Stomach smooth muscle (tissue), 2 donors: ENCODE measurements around the gene P2RX6.
"Not testable (repeated sequence)": the region's sequence is repeated elsewhere in the genome, so short reads cannot be mapped to it uniquely, and the experiment has no call there.

ENCODE experiments used
- H3K27ac ChIP-seq: one replicate; pipeline ENCODE4 v1.7.0; 2013; ENCODE audit warnings: mild to moderate bottlenecking, low read length, inconsistent platforms
- H3K27me3 ChIP-seq, 2 donors: one replicate each; pipeline ENCODE4 v1.7.0; 2013; ENCODE audit warnings: low read length in 2 of 2; ENCODE audit not compliant: insufficient read depth in 2 of 2, control insufficient read depth in 1 of 2
- H3K36me3 ChIP-seq, 2 donors: one replicate each; pipeline ENCODE4 v1.7.0; 2013; ENCODE audit warnings: low read length in 2 of 2; ENCODE audit not compliant: control insufficient read depth in 2 of 2, insufficient read depth in 2 of 2
- H3K4me1 ChIP-seq: one replicate; pipeline ENCODE4 v1.7.0; 2013; ENCODE audit warnings: low read length; ENCODE audit not compliant: control insufficient read depth, insufficient read depth
- H3K4me3 ChIP-seq, 2 donors: one replicate each; pipeline ENCODE4 v1.7.0; 2013; ENCODE audit warnings: low read length in 2 of 2
- H3K9ac ChIP-seq, 2 donors: one replicate each; pipeline ENCODE4 v1.7.0; 2013; ENCODE audit warnings: low read length in 2 of 2, mild to moderate bottlenecking in 1 of 2
- H3K9me3 ChIP-seq, 2 donors: one replicate each; pipeline ENCODE4 v1.7.0; 2013; ENCODE audit warnings: low read length in 2 of 2; ENCODE audit not compliant: control insufficient read depth in 2 of 2
- donor health status: healthy.
- donor health status: Pancreatic carcinoma.

The P2RX6 gene

DNA sequence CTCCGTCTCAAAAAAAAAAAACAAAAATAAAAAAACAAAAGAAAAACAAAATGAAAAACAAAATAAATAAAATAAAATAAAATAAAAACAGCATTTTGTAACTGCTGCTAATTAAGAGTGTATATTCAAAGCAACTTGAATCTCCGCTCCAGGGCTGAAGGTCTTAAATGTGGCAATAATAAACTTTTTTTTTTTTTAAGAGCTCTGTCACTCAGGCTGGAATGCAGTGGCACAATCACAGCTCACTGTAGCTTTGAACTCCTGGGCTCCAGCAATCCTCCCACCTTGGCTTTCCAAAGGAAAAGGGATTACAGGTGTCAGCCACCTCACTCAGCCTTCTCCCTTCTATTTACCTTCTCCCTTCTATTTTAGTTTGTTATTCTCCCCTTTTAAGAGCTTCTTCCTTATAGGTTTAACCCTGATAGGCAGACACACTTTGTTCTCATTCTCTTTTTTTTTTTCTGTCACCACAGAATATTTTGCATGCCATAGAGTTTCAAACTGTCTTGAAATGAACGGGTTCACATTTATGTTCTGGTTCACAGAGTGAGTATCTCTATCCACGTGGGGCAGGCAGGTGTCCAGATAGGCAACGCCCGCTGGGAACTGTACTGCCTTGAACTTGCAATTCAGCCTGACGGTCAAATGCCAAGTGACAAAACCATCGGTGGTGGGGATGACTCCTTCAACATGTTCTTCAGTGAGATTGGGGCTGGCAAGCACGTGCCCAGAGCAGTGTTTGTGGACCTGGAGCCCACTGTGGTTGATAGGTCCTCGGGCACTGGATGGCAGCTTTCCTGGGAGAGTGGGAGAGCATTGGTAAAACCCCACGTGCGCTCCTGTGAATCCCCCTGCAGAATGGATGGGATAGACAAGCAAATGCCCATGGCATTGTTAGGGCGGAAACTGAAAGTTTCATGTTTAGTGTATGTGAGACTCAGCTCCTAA is 50.2 kb downstream of the P2RX6 start:
- Histone ChIP-seq H3K4me1 (no peaks in the 10 kb centered on the region), H3K9me3 (no peaks in the 10 kb centered on the region), H3K4me3 (no peak overlapping the region), H3K27me3 (peaks cover 0 to 2% of the 10 kb centered on the region in 2 donors), H3K27ac (no peak overlapping the region), H3K9ac (no peak overlapping the region), H3K36me3 (no peaks in the 10 kb centered on the region)

- H3K9me3 ChIP-seq = no peaks in the 10 kb centered on the region
- no peak overlapping the region for H3K9ac ChIP-seq
- no peaks in the 10 kb centered on the region for H3K36me3 ChIP-seq
- H3K27ac ChIP-seq = no peak overlapping the region
- no peaks in the 10 kb centered on the region for H3K4me1 ChIP-seq
- H3K27me3 ChIP-seq = peaks cover 0 to 2% of the 10 kb centered on the region in 2 donors
- no peak overlapping the region for H3K4me3 ChIP-seq
Observed at GRCh38 chr22:21067075-21067900, 52.3 kb downstream of the P2RX6 start.

DNA sequence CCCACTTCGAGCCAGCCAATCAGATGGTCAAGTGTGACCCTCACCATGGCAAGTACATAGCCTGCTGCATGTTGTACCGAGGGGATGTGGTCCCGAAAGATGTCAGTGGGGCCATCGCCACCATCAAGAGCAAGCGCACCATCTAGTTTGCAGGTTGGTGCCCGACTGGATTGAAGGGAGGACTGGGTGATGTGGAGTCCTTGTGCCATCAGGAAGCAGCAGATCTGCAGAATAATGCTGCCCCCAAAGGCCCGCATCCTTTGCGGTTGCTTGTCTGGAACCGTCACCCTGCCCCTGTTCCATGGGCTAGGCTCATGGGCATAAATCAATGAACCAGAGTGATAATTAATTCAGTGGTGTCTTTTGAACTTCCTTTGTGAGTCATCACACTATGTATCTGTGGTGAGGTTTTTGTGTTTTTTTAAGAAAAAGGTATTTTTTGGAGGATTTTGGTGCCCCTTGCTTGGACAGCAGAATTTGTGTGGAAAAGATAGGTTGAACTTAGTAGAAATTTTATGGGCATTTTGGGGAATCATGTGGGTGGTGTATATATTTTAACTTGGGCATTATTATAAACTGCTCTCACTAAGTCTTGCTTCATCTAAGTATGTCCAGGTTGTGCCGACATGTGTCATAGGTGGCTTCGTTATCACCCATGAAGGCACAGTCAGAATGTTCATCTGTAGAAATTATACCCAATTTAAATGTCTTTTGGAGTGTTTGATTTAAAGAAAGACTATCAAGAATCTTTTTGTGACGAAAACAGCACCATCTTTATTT is 53.1 kb downstream of the P2RX6 start:
- no peak overlapping the region for H3K4me3 ChIP-seq
- no peaks in the 10 kb centered on the region for H3K9me3 ChIP-seq
- no peak overlapping the region for H3K27ac ChIP-seq
- H3K9ac ChIP-seq = no peak overlapping the region
- H3K36me3 ChIP-seq = no peaks in the 10 kb centered on the region
- H3K4me1 ChIP-seq = no peaks in the 10 kb centered on the region
- H3K27me3 ChIP-seq = peaks cover 0 to 2% of the 10 kb centered on the region in 2 donors

GRCh38 chr22:21068681-21069276 is 53.8 kb downstream of the P2RX6 start:
- Histone ChIP-seq H3K9me3 (no peaks in the 10 kb centered on the region), H3K27me3 (peaks cover 0 to 2% of the 10 kb centered on the region in 2 donors), H3K4me1 (no peaks in the 10 kb centered on the region), H3K36me3 (no peaks in the 10 kb centered on the region), H3K27ac (no peak overlapping the region), H3K9ac (no peak overlapping the region), H3K4me3 (no peak overlapping the region)

GRCh38 chr22:21069375-21069774 is 54.4 kb downstream of the P2RX6 start:
- Histone ChIP-seq H3K27ac (no peak overlapping the region), H3K9ac (no peak overlapping the region), H3K4me1 (no peaks in the 10 kb centered on the region)

GRCh38 chr22:21070690-21071615 is 56.0 kb downstream of the P2RX6 start:
- Histone ChIP-seq H3K9me3 (no peaks in the 10 kb centered on the region), H3K36me3 (no peaks in the 10 kb centered on the region), H3K27me3 (no peaks in the 10 kb centered on the region), H3K4me1 (no peaks in the 10 kb centered on the region), H3K9ac (no peak overlapping the region), H3K27ac (no peak overlapping the region), H3K4me3 (no peak overlapping the region)

More at GRCh38 chr22:21069375-21069774, 54.4 kb downstream of the P2RX6 start:
- no peaks in the 10 kb centered on the region for H3K36me3 ChIP-seq
- H3K27me3 ChIP-seq = peaks cover 0 to 2% of the 10 kb centered on the region in 2 donors
- H3K4me3 ChIP-seq = no peak overlapping the region
- H3K9me3 ChIP-seq = no peaks in the 10 kb centered on the region

- H3K36me3 ChIP-seq, H3K9me3 ChIP-seq, H3K9ac ChIP-seq, H3K27ac ChIP-seq, H3K4me3 ChIP-seq, H3K4me1 ChIP-seq, H3K27me3 ChIP-seq: not testable (repeated sequence)
Observed at GRCh38 chr22:21071796-21072195, 56.8 kb downstream of the P2RX6 start.

- Histone ChIP-seq H3K27ac (no peak overlapping the region), H3K9ac (no peak overlapping the region), H3K36me3 (no peaks in the 10 kb centered on the region), H3K4me1 (no peaks in the 10 kb centered on the region), H3K27me3 (no peaks in the 10 kb centered on the region), H3K9me3 (no peaks in the 10 kb centered on the region), H3K4me3 (no peak overlapping the region)
Observed at GRCh38 chr22:21073023-21073422, 58.1 kb downstream of the P2RX6 start.

- Histone ChIP-seq H3K4me3 (no peak overlapping the region), H3K9ac (no peak overlapping the region), H3K27me3 (no peaks in the 10 kb centered on the region), H3K9me3 (no peaks in the 10 kb centered on the region), H3K4me1 (no peaks in the 10 kb centered on the region), H3K36me3 (no peaks in the 10 kb centered on the region), H3K27ac (no peak overlapping the region)
Observed at GRCh38 chr22:21073482-21073881, 58.5 kb downstream of the P2RX6 start.
